Activated T-cell treated with anti-CD3 and anti-CD28 coated beads for 1 hour (primary cell): ENCODE data around the gene CDCP2.

Experiments
- DNase-seq: peaks from one replicate; pipeline ENCODE4 v3.0.0-alpha.2; 2020; ENCODE audit warnings: low read depth

CDCP2 gene

GRCh38 chr1:54136963-54137533, 15.8 kb downstream of the CDCP2 start:
- no peak for DNase-seq

- no peak for DNase-seq
Measured at GRCh38 chr1:54136269-54136896, 16.4 kb downstream of the CDCP2 start.

- no peak for DNase-seq
Measured at GRCh38 chr1:54135436-54136120, 17.2 kb downstream of the CDCP2 start.

- no peak for DNase-seq
Measured at GRCh38 chr1:54134295-54134694, 18.5 kb downstream of the CDCP2 start.

GRCh38 chr1:54132495-54132894, 20.3 kb downstream of the CDCP2 start:
- no peak for DNase-seq

GRCh38 chr1:54131419-54131818, 21.4 kb downstream of the CDCP2 start:
- DNase-seq = no peak

GRCh38 chr1:54129858-54130257, 22.9 kb downstream of the CDCP2 start:
- DNase-seq = no peak

- DNase-seq = no peak
Measured at GRCh38 chr1:54127594-54128300, 25.1 kb downstream of the CDCP2 start.

GRCh38 chr1:54126271-54126815, 26.5 kb downstream of the CDCP2 start:
- DNase-seq = no peak

GRCh38 chr1:54125386-54126070, 27.3 kb downstream of the CDCP2 start:
- no peak for DNase-seq

GRCh38 chr1:54124906-54125305, 27.9 kb downstream of the CDCP2 start:
- DNase-seq = no peak

GRCh38 chr1:54124472-54124871, 28.3 kb downstream of the CDCP2 start:
- no peak for DNase-seq

GRCh38 chr1:54122992-54123391, 29.8 kb downstream of the CDCP2 start:
- DNase-seq = no peak

GRCh38 chr1:54122135-54122751, 30.6 kb downstream of the CDCP2 start:
- no peak for DNase-seq

GRCh38 chr1:54121482-54122134, 31.2 kb downstream of the CDCP2 start:
- peak; percentile 55 for DNase-seq

GRCh38 chr1:54120698-54121481, 31.9 kb downstream of the CDCP2 start:
- no peak for DNase-seq

GRCh38 chr1:54120018-54120697, 32.6 kb downstream of the CDCP2 start:
- DNase-seq = no peak

- no peak for DNase-seq
Measured at GRCh38 chr1:54118704-54119103, 34.1 kb downstream of the CDCP2 start.

- no peak for DNase-seq
Measured at GRCh38 chr1:54117815-54118563, 34.8 kb downstream of the CDCP2 start.
